Dedifferentiated amniotic fluid mesenchymal stem cell (primary cell): Measurements from ENCODE around the gene MAPK6.
"Not testable (repeated sequence)": the region's sequence is repeated elsewhere in the genome, so short reads cannot be mapped to it uniquely, and the experiment has no call there.

Source experiments
- DNase-seq: peaks from one replicate; pipeline ENCODE4 v3.0.0-alpha.2; 2016; ENCODE audit errors: extremely low spot score

Gene MAPK6

GRCh38 chr15:52080031-52080430 is 61.0 kb downstream of the MAPK6 start:
- no peak for DNase-seq

- no peak for DNase-seq
These were observed 61.8 kb downstream of the MAPK6 start for GRCh38 chr15:52080706-52081392.

DNA sequence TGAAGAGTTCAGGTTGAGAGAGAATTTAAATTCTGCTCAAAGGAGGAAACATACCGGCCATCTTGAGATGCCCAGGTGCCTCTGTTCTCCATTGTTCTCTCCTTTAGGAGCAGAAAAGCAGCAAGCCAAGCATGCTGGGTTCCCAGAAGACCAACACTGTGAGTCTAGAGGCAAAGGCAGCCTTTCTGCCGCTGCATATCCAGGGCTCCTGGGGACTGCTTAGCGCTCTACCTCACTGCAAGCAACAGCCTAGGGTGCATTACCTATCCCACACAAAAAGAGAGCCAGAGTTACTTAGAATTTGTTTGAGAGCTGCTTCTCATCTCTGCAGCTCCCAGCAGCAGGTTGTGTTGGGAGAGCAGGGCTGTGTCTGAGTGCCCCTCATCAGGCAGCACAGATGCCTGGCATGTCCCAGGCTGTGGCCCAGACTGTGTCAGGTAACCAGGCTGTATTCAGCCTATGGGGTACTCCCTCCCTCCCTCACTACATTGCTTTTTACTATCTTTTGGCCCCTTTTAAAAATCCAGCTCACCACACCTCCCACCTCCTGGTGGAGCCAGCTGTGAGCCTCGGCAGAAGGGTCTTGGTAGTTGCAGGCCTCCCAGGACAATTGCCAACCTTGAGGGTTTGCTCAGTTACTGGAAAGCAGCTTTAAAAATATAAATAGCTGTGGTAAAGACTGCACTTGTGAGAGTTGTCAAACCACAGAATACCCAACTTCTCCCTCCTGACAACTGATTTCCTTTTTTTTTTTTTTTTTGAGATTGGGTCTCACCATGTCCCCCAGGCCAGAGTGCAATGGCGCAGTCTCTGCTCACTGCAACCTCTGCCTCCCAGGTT is 63.4 kb downstream of the MAPK6 start:
- no peak for DNase-seq

DNA sequence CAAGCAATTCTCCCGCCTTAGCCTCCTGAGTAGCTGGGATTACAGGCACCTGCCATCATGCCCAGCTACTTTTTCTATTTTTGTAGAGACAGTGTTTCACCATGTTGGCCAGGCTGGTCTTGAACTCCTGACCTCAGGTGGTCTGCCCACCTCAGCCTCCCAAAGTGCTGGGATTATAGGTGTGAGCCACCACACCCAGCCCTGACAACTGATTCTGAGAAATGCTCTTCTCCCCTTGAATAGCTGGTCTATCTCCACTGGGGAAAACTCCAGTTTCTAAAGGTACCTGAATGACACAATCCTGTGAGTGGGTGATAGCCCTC is 64.0 kb downstream of the MAPK6 start:
- not testable (repeated sequence) for DNase-seq

DNA sequence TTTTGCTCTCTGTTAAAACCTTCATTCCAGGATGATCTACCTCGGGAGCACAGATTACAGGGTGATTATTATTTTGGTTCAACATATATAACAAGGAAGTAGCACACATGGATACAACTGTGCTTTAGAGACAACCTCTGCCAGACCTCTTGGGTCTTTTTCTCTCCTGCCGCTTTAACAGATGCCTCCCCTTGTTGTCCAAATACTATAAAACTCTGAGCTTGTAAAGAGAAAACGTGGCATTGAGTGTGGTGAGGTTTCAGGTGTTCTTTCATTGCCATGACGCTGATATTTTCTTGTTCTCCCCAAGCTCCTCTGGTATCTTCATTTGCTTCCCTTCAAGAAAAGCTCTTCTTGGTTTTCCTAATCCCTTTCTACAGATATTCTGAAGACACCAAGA is 64.6 kb downstream of the MAPK6 start:
- no peak for DNase-seq

DNA sequence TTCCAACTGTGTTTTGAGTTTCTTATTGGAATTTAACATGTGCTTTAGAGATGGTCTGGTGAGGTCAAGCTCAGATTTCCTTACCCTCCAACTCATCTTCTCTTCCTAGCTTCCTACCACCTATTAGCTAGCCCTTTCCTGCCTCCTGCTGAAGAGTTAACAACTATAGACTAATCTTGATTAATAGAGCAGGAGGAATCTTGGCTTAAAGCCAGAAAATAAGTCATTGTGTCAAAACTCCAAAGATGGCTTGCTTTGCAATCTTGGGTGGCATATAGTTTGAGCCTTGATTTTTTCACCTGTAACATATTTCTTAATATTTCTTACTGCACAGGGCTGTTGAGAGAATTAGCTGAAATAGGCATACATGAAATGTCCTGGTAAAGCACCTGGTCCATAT is 66.3 kb downstream of the MAPK6 start:
- no peak for DNase-seq

- DNase-seq, result no peak
These were observed 67.2 kb downstream of the MAPK6 start for GRCh38 chr15:52086011-52086786.

GRCh38 chr15:52090193-52090592 is 71.2 kb downstream of the MAPK6 start:
- DNase-seq, result no peak

GRCh38 chr15:52093167-52093538 is 74.1 kb downstream of the MAPK6 start:
- no peak for DNase-seq

GRCh38 chr15:52093539-52094510 is 74.8 kb downstream of the MAPK6 start:
- DNase-seq, result peak; percentile 80

DNA sequence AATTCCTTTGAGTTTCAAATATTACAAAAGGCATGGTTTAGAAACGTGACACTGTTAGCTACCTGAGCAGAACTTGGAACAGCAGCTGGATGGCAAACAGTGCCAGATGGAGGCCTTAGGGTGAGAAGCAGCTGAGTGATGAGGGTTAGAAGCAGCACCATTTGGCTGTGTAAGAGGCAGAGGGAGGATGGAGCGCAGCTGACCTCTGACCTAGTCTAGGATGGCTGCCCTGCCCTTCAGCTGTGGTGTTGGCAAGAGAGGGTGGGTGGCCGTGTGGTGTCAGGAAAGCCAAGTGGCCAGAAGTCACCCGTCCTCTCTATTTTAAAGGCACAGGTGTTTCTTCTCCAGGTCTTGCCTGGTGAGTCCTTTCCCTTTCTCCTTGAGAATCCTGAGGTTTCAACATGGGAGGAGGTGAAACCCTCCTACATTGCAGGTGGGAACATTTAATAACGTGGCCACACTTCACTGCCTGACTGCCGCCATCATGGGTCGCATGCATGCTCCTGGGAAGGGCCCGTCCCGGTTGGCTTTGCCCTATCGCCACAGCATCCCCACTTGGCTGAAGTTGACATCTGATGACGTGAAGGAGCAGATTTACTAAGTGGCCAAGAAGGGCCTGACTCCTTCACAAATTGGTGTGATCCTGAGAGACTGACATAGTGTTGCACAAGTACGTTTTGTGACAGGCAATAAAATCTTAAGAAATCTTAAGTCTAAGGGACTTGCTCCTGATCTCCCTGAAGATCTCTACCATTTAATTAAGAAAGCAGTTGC is 76.0 kb downstream of the MAPK6 start:
- no peak for DNase-seq

GRCh38 chr15:52095597-52096262 is 76.7 kb downstream of the MAPK6 start:
- DNase-seq, result peak; percentile 82

DNA sequence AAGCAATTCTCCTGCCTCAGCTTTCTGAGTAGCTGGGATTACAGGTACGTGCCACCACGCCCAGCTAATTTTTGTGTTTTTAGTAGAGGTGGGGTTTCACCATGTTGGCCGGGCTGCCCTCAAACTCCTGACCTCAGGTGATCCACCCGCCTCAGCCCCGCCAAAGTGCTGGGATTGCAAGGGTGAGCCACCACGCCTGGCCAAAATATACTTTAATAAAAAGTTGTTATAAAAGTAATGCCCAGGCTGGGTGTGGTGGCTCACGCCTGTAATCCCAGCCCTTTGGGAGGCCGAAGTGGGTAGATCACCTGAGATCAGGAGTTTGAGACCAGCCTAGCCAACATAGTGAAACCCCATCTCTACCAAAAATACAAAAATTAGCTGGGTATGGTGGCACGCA is 77.5 kb downstream of the MAPK6 start:
- DNase-seq, result not testable (repeated sequence)

DNA sequence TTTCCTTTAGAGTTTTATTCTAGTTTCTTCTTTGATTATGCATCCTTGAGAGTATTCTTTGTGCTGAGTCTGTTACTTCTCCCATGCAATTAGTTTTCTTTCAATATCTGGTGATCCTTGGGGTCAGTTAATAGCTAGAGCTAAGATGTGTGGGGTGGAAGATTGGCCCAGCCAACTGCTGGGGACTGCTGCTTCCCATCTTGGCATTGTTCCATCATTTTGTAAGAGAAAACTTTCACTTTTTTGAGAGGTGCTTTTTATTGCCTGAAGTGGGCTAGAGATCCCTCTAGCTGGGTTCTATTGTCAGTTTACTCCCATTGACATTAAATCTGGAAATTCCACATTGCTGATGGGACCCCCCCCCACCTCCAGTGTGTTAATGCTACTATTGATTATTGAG is 78.2 kb downstream of the MAPK6 start:
- DNase-seq, result no peak

GRCh38 chr15:52098323-52098722 is 79.3 kb downstream of the MAPK6 start:
- DNase-seq, result no peak

GRCh38 chr15:52099651-52100272 is 80.7 kb downstream of the MAPK6 start:
- no peak for DNase-seq

DNA sequence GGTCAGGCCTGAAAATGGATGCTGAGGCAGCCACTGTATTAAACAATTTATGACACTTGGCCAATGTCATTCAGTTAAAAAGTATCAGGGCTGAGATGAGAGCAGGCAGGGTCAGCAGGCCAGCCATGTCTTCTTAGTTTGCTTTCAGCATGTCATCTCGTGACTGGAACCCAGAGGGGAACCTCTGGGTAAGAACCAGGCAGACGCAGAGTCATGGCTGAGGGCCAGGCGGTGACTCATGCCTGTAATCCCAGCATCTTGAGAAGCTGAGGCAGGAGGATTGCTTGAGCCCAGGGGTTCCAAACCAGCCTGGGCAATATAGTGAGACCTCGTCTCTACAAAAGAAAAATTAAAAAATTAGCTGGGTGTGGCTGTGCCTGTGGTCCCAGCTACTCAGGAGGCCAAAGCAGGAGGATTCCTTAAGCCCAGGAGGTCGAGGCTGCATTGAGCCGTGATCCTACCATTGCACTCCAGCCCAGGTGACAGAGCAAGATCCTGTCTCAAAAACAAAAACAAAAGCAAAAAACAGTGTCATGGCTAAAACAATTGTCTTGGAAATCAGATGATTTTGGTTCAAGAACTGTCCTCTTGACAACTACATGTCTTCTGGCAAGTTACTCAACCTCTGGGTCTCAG is 81.9 kb downstream of the MAPK6 start:
- DNase-seq, result peak; percentile 61

DNA sequence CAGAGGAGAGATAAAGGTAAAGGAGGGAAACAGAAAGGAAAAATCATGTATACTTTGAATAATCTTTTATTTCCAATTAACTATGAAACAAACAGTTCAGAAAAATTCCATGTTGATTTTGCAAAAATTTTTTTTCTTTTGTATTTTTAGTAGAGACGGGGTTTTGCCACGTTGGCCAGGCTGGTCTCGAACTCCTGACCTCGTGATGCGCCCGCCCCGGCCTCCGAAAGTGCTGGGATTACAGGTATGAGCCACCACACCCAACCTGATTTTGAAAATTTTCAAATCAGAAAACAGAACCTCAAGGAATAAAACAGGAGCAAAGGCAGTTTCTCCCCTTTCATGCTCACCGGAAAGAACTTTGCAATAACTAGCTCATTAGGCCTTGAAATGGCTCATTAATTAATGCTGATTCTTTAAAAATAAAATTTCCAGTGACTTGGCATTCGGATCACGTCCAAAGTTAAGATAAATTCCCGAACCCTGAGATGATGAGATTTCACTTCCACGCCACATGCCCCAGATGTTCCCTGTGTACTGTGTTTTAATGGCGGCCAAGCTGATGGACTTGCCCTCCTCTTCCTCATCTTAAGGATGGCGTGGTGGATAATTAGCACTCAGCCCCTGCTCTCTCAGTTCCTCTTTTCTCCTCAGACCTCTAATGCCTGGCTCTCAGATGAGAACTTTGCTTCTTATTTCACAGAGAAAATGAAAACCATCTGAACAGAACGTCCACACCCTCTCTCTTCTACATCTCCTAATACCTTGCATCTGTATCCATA is 82.7 kb downstream of the MAPK6 start:
- no peak for DNase-seq
